SK-N-SH treated with all-trans-retinoic acid at 6 μM for 48 hours (cell line): ENCODE data around the gene HES6.

Experiments
- ATAC-seq: fragments of 200-7000 bp; cut with Tn5 transposase; 3 replicates; pipeline ENCODE4 v1.9.1; 2020; ENCODE audit warnings: mild to moderate bottlenecking, moderate library complexity
- ARNTL ChIP-seq: fragments of 450-650 bp; formaldehyde crosslinking; IDR thresholded peaks from 2 replicates; pipeline ENCODE4 v1.5.0; 2020; ENCODE audit warnings: low read depth, mild to moderate bottlenecking, moderate library complexity, borderline replicate concordance
- BACH2 ChIP-seq: fragments of 250-450 bp; sonication (Bioruptor Pico); IDR thresholded peaks from 2 replicates; pipeline ENCODE4 v1.9.0; 2021; ENCODE audit warnings: mild to moderate bottlenecking, borderline replicate concordance
- GLIS3 ChIP-seq: fragments of 250-450 bp; sonication (Bioruptor Pico); IDR thresholded peaks from 2 replicates; pipeline ENCODE4 v1.5.0; 2020; ENCODE audit warnings: mild to moderate bottlenecking, moderate library complexity
- ISL1 ChIP-seq: fragments of 250-450 bp; sonication (Bioruptor Pico); IDR thresholded peaks from 2 replicates; pipeline ENCODE4 v2.1.2; 2022; ENCODE audit warnings: mild to moderate bottlenecking, moderate library complexity
- OSR1 ChIP-seq: fragments of 250-450 bp; sonication (Bioruptor Pico); IDR thresholded peaks from 2 replicates; pipeline ENCODE4 v1.8.0; 2022; ENCODE audit warnings: moderate library complexity, mild to moderate bottlenecking, inconsistent platforms
- PATZ1 ChIP-seq: fragments of 250-450 bp; sonication (Bioruptor Pico); IDR thresholded peaks from 2 replicates; pipeline ENCODE4 v1.8.0; 2020; ENCODE audit warnings: mild to moderate bottlenecking, moderate library complexity, borderline replicate concordance
- POU6F1 ChIP-seq: fragments of 250-450 bp; sonication (Bioruptor Pico); IDR thresholded peaks from 2 replicates; pipeline ENCODE4 v1.8.0; 2021; ENCODE audit warnings: low read depth, mild to moderate bottlenecking, moderate library complexity, borderline replicate concordance
- PPARA ChIP-seq: fragments of 250-450 bp; sonication (Bioruptor Pico); IDR thresholded peaks from 2 replicates; pipeline ENCODE4 v1.5.0; 2020; ENCODE audit warnings: mild to moderate bottlenecking, borderline replicate concordance
- RARB ChIP-seq: fragments of 250-450 bp; sonication (Bioruptor Pico); IDR thresholded peaks from 2 replicates; pipeline ENCODE4 v1.8.0; 2021; ENCODE audit warnings: mild to moderate bottlenecking, moderate library complexity
- SNAI2 ChIP-seq: fragments of 250-450 bp; sonication (Bioruptor Pico); IDR thresholded peaks from 2 replicates; pipeline ENCODE4 v1.5.0; 2020; ENCODE audit warnings: mild to moderate bottlenecking, moderate library complexity
- TCF4 ChIP-seq: fragments of 250-450 bp; sonication (Bioruptor Pico); IDR thresholded peaks from 2 replicates; pipeline ENCODE4 v1.8.0; 2021; ENCODE audit warnings: mild to moderate bottlenecking, moderate library complexity, borderline replicate concordance
- ZC3H10 ChIP-seq: fragments of 250-450 bp; sonication (Bioruptor Pico); IDR thresholded peaks from 2 replicates; pipeline ENCODE4 v1.5.1; 2021; ENCODE audit warnings: mild to moderate bottlenecking, moderate library complexity
- ZFP3 ChIP-seq: fragments of 250-450 bp; sonication (Bioruptor Pico); IDR thresholded peaks from 2 replicates; pipeline ENCODE4 v1.5.0; 2020; ENCODE audit warnings: mild to moderate bottlenecking, moderate library complexity
- ZFP30 ChIP-seq: fragments of 450-650 bp; formaldehyde crosslinking; IDR thresholded peaks from 2 replicates; pipeline ENCODE4 v1.5.0; 2022; ENCODE audit warnings: mild to moderate bottlenecking, moderate library complexity
- ZNF565 ChIP-seq: fragments of 450-650 bp; formaldehyde crosslinking; conservative IDR thresholded peaks from 2 replicates; pipeline ENCODE4 v1.5.0; 2020; ENCODE audit warnings: low read depth, mild to moderate bottlenecking, moderate library complexity
- ZNF70 ChIP-seq: fragments of 450-650 bp; formaldehyde crosslinking; IDR thresholded peaks from 2 replicates; pipeline ENCODE4 v1.5.0; 2020; ENCODE audit warnings: mild to moderate bottlenecking, moderate library complexity
- ZNF8 ChIP-seq: fragments of 450-650 bp; formaldehyde crosslinking; IDR thresholded peaks from 2 replicates; pipeline ENCODE4 v1.5.0; 2020; ENCODE audit warnings: mild to moderate bottlenecking, moderate library complexity
- TF ChIP-seq, protein P1 (sequence below): fragments of 250-450 bp; sonication (Bioruptor Pico); IDR thresholded peaks from 2 replicates; pipeline ENCODE4 v1.5.1; 2021; ENCODE audit warnings: mild to moderate bottlenecking, moderate library complexity
- TF ChIP-seq, protein P2 (sequence below): fragments of 250-450 bp; sonication (Bioruptor Pico); IDR thresholded peaks from 2 replicates; pipeline ENCODE4 v1.5.0; 2020; ENCODE audit warnings: mild to moderate bottlenecking, moderate library complexity
- TF ChIP-seq, protein P3 (sequence below): fragments of 250-450 bp; sonication (Bioruptor Pico); IDR thresholded peaks from 2 replicates; pipeline ENCODE4 v1.5.1; 2020; ENCODE audit warnings: low read depth, mild to moderate bottlenecking, moderate library complexity

The HES6 gene

DNA sequence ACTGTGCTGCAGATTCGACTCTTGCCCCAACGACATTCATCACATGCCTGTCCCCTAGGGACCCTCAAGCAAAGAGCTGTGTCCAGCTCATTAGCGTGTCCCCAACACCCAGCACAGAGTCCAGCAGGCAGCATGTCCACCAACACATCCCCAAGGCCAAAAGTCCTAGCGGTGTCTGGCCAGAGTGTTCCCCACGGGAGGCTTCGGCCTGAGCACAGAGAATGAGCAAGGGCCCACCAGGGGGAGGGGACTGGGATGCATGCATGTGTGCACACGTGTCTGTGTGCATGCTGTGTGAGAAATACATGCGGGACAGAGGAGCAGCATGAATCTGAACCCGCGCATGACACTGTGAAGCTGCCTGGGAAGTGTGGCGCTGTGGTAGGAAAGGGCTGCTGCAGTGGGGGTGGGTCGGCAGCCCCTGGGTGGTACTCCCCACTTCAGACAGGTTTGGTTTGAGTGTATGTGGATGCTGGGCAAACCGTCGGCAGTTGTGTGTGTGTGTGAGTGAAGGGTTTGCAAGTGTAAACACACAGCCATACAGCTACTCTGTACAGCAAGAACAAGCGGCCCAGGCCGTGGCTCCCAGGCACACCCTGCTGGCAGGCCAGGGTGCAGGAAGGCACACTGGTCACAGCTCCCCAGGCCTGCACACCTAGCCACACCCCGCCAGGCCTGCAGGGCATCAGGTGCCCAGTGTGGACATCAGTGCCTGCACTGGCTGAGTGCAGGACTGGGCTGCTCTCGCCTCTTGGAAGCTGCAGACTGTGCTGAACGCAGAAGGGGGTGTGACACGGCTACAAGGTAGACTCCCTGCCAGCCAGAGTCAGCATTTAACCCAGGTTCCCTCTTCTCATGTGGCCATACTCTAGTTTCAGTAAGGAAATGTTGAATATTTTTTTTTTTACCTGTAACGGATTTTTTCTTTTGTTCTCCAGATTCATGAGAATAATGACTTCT lies 19.5 kb upstream of the HES6 start:
- ATAC-seq: no peak
- no peak for TF ChIP-seq SNAI2 (CRISPR knock-in tag)
- TF ChIP-seq TCF4 (CRISPR knock-in tag): no peak
- no peak for TF ChIP-seq ZNF70 (CRISPR knock-in tag)
- no peak for TF ChIP-seq OSR1 (CRISPR knock-in tag)
- no peak for TF ChIP-seq PATZ1 (CRISPR knock-in tag)
- TF ChIP-seq, protein P1, sequence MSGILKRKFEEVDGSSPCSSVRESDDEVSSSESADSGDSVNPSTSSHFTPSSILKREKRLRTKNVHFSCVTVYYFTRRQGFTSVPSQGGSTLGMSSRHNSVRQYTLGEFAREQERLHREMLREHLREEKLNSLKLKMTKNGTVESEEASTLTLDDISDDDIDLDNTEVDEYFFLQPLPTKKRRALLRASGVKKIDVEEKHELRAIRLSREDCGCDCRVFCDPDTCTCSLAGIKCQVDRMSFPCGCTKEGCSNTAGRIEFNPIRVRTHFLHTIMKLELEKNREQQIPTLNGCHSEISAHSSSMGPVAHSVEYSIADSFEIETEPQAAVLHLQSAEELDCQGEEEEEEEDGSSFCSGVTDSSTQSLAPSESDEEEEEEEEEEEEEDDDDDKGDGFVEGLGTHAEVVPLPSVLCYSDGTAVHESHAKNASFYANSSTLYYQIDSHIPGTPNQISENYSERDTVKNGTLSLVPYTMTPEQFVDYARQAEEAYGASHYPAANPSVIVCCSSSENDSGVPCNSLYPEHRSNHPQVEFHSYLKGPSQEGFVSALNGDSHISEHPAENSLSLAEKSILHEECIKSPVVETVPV: no peak
- TF ChIP-seq, protein P2, sequence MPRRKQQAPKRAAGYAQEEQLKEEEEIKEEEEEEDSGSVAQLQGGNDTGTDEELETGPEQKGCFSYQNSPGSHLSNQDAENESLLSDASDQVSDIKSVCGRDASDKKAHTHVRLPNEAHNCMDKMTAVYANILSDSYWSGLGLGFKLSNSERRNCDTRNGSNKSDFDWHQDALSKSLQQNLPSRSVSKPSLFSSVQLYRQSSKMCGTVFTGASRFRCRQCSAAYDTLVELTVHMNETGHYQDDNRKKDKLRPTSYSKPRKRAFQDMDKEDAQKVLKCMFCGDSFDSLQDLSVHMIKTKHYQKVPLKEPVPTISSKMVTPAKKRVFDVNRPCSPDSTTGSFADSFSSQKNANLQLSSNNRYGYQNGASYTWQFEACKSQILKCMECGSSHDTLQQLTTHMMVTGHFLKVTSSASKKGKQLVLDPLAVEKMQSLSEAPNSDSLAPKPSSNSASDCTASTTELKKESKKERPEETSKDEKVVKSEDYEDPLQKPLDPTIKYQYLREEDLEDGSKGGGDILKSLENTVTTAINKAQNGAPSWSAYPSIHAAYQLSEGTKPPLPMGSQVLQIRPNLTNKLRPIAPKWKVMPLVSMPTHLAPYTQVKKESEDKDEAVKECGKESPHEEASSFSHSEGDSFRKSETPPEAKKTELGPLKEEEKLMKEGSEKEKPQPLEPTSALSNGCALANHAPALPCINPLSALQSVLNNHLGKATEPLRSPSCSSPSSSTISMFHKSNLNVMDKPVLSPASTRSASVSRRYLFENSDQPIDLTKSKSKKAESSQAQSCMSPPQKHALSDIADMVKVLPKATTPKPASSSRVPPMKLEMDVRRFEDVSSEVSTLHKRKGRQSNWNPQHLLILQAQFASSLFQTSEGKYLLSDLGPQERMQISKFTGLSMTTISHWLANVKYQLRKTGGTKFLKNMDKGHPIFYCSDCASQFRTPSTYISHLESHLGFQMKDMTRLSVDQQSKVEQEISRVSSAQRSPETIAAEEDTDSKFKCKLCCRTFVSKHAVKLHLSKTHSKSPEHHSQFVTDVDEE: no peak
- TF ChIP-seq ARNTL (CRISPR knock-in tag): no peak
- no peak for TF ChIP-seq ZNF8 (CRISPR knock-in tag)
- TF ChIP-seq BACH2 (CRISPR knock-in tag): no peak
- no peak for TF ChIP-seq POU6F1
- no peak for TF ChIP-seq ZNF565 (CRISPR knock-in tag)
- no peak for TF ChIP-seq ZC3H10 (CRISPR knock-in tag)
- no peak for TF ChIP-seq GLIS3
- no peak for TF ChIP-seq ZFP3 (CRISPR knock-in tag)
- no peak for TF ChIP-seq ZFP30 (CRISPR knock-in tag)
- TF ChIP-seq PPARA (CRISPR knock-in tag): no peak
- TF ChIP-seq, protein P3, sequence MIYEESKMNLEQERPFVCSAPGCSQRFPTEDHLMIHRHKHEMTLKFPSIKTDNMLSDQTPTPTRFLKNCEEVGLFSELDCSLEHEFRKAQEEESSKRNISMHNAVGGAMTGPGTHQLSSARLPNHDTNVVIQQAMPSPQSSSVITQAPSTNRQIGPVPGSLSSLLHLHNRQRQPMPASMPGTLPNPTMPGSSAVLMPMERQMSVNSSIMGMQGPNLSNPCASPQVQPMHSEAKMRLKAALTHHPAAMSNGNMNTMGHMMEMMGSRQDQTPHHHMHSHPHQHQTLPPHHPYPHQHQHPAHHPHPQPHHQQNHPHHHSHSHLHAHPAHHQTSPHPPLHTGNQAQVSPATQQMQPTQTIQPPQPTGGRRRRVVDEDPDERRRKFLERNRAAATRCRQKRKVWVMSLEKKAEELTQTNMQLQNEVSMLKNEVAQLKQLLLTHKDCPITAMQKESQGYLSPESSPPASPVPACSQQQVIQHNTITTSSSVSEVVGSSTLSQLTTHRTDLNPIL (CRISPR knock-in tag): no peak

- TF ChIP-seq ZFP30 (CRISPR knock-in tag): no peak
- no peak for TF ChIP-seq BACH2 (CRISPR knock-in tag)
- TF ChIP-seq RARB (CRISPR knock-in tag): no peak
- no peak for TF ChIP-seq ARNTL (CRISPR knock-in tag)
- no peak for TF ChIP-seq POU6F1
- no peak for TF ChIP-seq PPARA (CRISPR knock-in tag)
- TF ChIP-seq ZNF8 (CRISPR knock-in tag): no peak
- no peak for TF ChIP-seq TCF4 (CRISPR knock-in tag)
- no peak for TF ChIP-seq SNAI2 (CRISPR knock-in tag)
- TF ChIP-seq ISL1 (CRISPR knock-in tag): no peak
- TF ChIP-seq, protein P3 (CRISPR knock-in tag): no peak
- TF ChIP-seq, all 23 proteins: peak for 0
- no peak for ATAC-seq
Measured at GRCh38 chr2:238257786-238258700, 18.2 kb upstream of the HES6 start.
